HCT116 (cell line): ENCODE data around the gene CARD16. TPM values are rescaled to one million over a fixed set of nuclear protein-coding genes. Genes with fewer than 3 reads are reported as not detected.

ENCODE experiments used
- ATAC-seq: fragments of 200-7000 bp; cut with Tn5 transposase; 2 replicates; pipeline ENCODE4 v1.9.1; 2020; ENCODE audit warnings: mild to moderate bottlenecking, moderate library complexity
- BruUV-seq: library from RNA; stranded (reverse); fragments of 400-500 nt; replicated peaks from 2 replicates; lab custom pipeline; 2021; lab: Mats Ljungman, UMichigan
- CTCF ChIA-PET: fragments of 300-600 bp; sonication (Branson Sonifier 250); formaldehyde crosslinking; loops from one replicate; lab custom pipeline; 2021; ENCODE audit warnings: antibody characterized with exemption; lab: Charles Lee
- POLR2A ChIA-PET: fragments of 300-600, 350-600 bp; sonication (Branson Sonifier 250); formaldehyde crosslinking; loops from one replicate; lab custom pipeline; 2021; ENCODE audit warnings: antibody characterized with exemption; lab: Charles Lee
- RAD21 ChIA-PET, 2 experiments: fragments of 300-600 bp; sonication (Branson Sonifier 250); formaldehyde crosslinking; loops; one replicate each; lab custom pipeline; 2023; ENCODE audit warnings: low total read pairs in 2 of 2; ENCODE audit not compliant: uncharacterized antibody in 2 of 2, unreplicated experiment in 2 of 2, low non-redundant PET in 1 of 2; lab: Charles Lee
- DNase-seq: peaks from one replicate; pipeline ENCODE4 v3.0.0-alpha.2; 2010; ENCODE audit warnings: low read depth, low spot score
- H2AFZ ChIP-seq: fragments of 200-600 bp; shearing (Covaris generic), sonication (generic); 2 replicates; pipeline ENCODE4 v1.6.1; 2017; ENCODE audit warnings: low read depth, mixed run types, mixed read lengths, antibody characterized with exemption, low read length; ENCODE audit not compliant: poor library complexity, severe bottlenecking
- H3K27ac ChIP-seq: 2 replicates; pipeline ENCODE4 v1.5.1; 2012; ENCODE audit warnings: low read depth, low read length
- H3K27me3 ChIP-seq: fragments of 200-600 bp; sonication (generic); 2 replicates; pipeline ENCODE4 v1.6.1; 2016; ENCODE audit warnings: mixed run types, low read length, mixed read lengths; ENCODE audit not compliant: insufficient read depth
- H3K36me3 ChIP-seq, 2 experiments: fragments of 200-500 bp in 1 of 2; fragments of 200-600 bp in 1 of 2; sonication (Bioruptor generic) in 1 of 2; sonication (generic) in 1 of 2; 2 replicates each; pipeline versions ENCODE4 v1.5.1 to v1.6.1; 2014 to 2016; ENCODE audit warnings: low read length in 2 of 2, inconsistent platforms in 1 of 2, mixed read lengths in 1 of 2, mixed run types in 1 of 2; ENCODE audit not compliant: insufficient read depth in 2 of 2, control insufficient read depth in 1 of 2
- H3K4me1 ChIP-seq, 2 experiments: fragments of 200-600 bp in 1 of 2; sonication (generic) in 1 of 2; 2 replicates each; pipeline versions ENCODE4 v1.5.1 to v1.6.1; 2012 to 2017; ENCODE audit warnings: low read length in 2 of 2, inconsistent platforms in 1 of 2, mild to moderate bottlenecking in 1 of 2, mixed read lengths in 1 of 2, mixed run types in 1 of 2, moderate library complexity in 1 of 2; ENCODE audit not compliant: insufficient read depth in 2 of 2, control insufficient read depth in 1 of 2
- H3K4me2 ChIP-seq: fragments of 200-600 bp; sonication (generic); 2 replicates; pipeline ENCODE4 v1.6.1; 2017; ENCODE audit warnings: mixed run types, low read length, mixed read lengths
- H3K4me3 ChIP-seq, 2 experiments: fragments of 200-600 bp in 1 of 2; sonication (generic) in 1 of 2; replicated peaks in 1 of 2; 2 replicates each; pipeline ENCODE4 v1.5.1; 2011 to 2016; ENCODE audit warnings: low read length in 2 of 2, control low read depth in 1 of 2, low read depth in 1 of 2, mild to moderate bottlenecking in 1 of 2, mixed read lengths in 1 of 2, mixed run types in 1 of 2
- H3K79me2 ChIP-seq: fragments of 200-600 bp; sonication (generic); 2 replicates; pipeline ENCODE4 v1.6.1; 2017; ENCODE audit warnings: mild to moderate bottlenecking, mixed run types, low read length, moderate library complexity, mixed read lengths; ENCODE audit not compliant: insufficient read depth
- H3K9ac ChIP-seq: fragments of 200-600 bp; sonication (generic); 2 replicates; pipeline ENCODE4 v1.6.1; 2016; ENCODE audit warnings: low read length, mixed read lengths
- H3K9me2 ChIP-seq: fragments of 200-600 bp; sonication (generic), shearing (Covaris generic); 2 replicates; pipeline ENCODE4 v1.6.1; 2017; ENCODE audit warnings: mixed run types, mild to moderate bottlenecking, moderate library complexity; ENCODE audit not compliant: insufficient read depth
- H3K9me3 ChIP-seq, 2 experiments: fragments of 200-500 bp in 1 of 2; fragments of 200-600 bp in 1 of 2; sonication (Bioruptor generic) in 1 of 2; sonication (generic) in 1 of 2; 2 replicates each; pipeline ENCODE4 v1.6.1; 2014 to 2017; ENCODE audit warnings: low read length in 2 of 2, mixed read lengths in 2 of 2, inconsistent platforms in 1 of 2, low read depth in 1 of 2, mild to moderate bottlenecking in 1 of 2, mixed run types in 1 of 2, moderate library complexity in 1 of 2; ENCODE audit not compliant: control insufficient read depth in 1 of 2, insufficient read depth in 1 of 2
- H4K20me1 ChIP-seq: fragments of 200-600 bp; sonication (generic), shearing (Covaris generic); 2 replicates; pipeline ENCODE4 v1.6.1; 2017; ENCODE audit warnings: mixed run types, mild to moderate bottlenecking, moderate library complexity; ENCODE audit not compliant: insufficient read depth
- ELF1 ChIP-seq: IDR thresholded peaks from 2 replicates; pipeline ENCODE4 v1.6.1; 2012; ENCODE audit warnings: low read depth, borderline replicate concordance
- MAX ChIP-seq: IDR thresholded peaks from 2 replicates; pipeline ENCODE4 v1.6.1; 2012
- TCF7L2 ChIP-seq: IDR thresholded peaks from 2 replicates; pipeline ENCODE4 v1.7.0; 2011; ENCODE audit warnings: borderline replicate concordance, inconsistent platforms; ENCODE audit not compliant: insufficient read depth, insufficient read length; ENCODE audit errors: extremely low read depth
- YY1 ChIP-seq: IDR thresholded peaks from 2 replicates; pipeline ENCODE4 v1.6.1; 2011; ENCODE audit warnings: low read length, low read depth, moderate library complexity, mild to moderate bottlenecking; ENCODE audit not compliant: insufficient replicate concordance; ENCODE audit errors: extremely low read depth
- ZNF274 ChIP-seq: fragments of 200-500 bp; sonication (Bioruptor generic); IDR thresholded peaks from 2 replicates; pipeline ENCODE4 v1.6.1; 2014; ENCODE audit warnings: mild to moderate bottlenecking, low read depth, low read length, inconsistent platforms
- intact Hi-C: fragments of 100-400 bp; cut with micrococcal nuclease; formaldehyde crosslinking; loops from 2 replicates; pipeline ENCODE4 v1.10.0; 2022
- total RNA-seq: library from RNA; stranded (reverse); gene quantifications from one replicate; pipeline ENCODE4 v1.2.1, GENCODE V29; 2021; ENCODE audit not compliant: unreplicated experiment

CARD16 gene
- total RNA-seq, 1 experiment from 2014 or later = not detected

GRCh38 chr11:105051559-105051958 is 6.4 kb upstream of the CARD16 start:
- Histone ChIP-seq H3K27me3 (no peaks in the 10 kb centered on the region), H3K4me2 (no peak overlapping the region), H3K79me2 (no peaks in the 10 kb centered on the region), H3K4me3 (no peak overlapping the region), H3K36me3 (no peaks in the 10 kb centered on the region), H3K9me2 (no peaks in the 10 kb centered on the region), H4K20me1 (no peaks in the 10 kb centered on the region), H3K27ac (no peak overlapping the region), H3K9ac (no peak overlapping the region), H2AFZ (no peak overlapping the region), H3K9me3 (no peaks in the 10 kb centered on the region), H3K4me1 (0 out of 4 replicates have a peak, but pooled peaks cover 0 to 5% of the 10 kb centered on the region in 2 experiments)
- intact Hi-C loops = no loop called here
- ChIA-PET CTCF (no interaction called here), RAD21 (no interaction called here), POLR2A (no interaction called here)
- no peak for TF ChIP-seq ELF1
- no peak for TF ChIP-seq TCF7L2
- TF ChIP-seq MAX = no peak
- ATAC-seq = no peak
- DNase-seq = no peak
- no TSS peak for BruUV-seq

GRCh38 chr11:105049481-105049880 is 4.3 kb upstream of the CARD16 start:
- ATAC-seq = no peak
- POLR2A ChIA-PET = no interaction called here
- Histone ChIP-seq H3K4me2 (no peak overlapping the region), H3K79me2 (no peaks in the 10 kb centered on the region), H3K4me3 (no peak overlapping the region), H3K36me3 (no peaks in the 10 kb centered on the region), H3K9me3 (no peaks in the 10 kb centered on the region), H3K9ac (no peak overlapping the region), H4K20me1 (no peaks in the 10 kb centered on the region), H3K9me2 (no peaks in the 10 kb centered on the region), H3K4me1 (0 out of 4 replicates have a peak, but pooled peaks cover 0 to 5% of the 10 kb centered on the region in 2 experiments), H3K27me3 (no peaks in the 10 kb centered on the region), H2AFZ (no peak overlapping the region), H3K27ac (no peak overlapping the region)
- CTCF ChIA-PET = no interaction called here
- intact Hi-C loops = no loop called here
- RAD21 ChIA-PET = no interaction called here
- no peak for TF ChIP-seq YY1
- TF ChIP-seq ZNF274 = no peak
- no peak for DNase-seq
- no TSS peak for BruUV-seq
